Neural cell (in vitro differentiated cells): Measurements from ENCODE around the gene ARID1B. TPM values are rescaled to one million over a fixed set of nuclear protein-coding genes. Genes with fewer than 3 reads are reported as not detected.

Experiments
- H2AFZ ChIP-seq: fragments of 200-600, 300-800 bp; sonication (generic), shearing (Covaris generic); 2 replicates; pipeline ENCODE4 v1.6.0; 2014; ENCODE audit warnings: low read depth, mild to moderate bottlenecking, antibody characterized with exemption, low read length, moderate library complexity
- H3F3A ChIP-seq: fragments of 200-600 bp; shearing (Covaris generic); 2 replicates; pipeline ENCODE4 v1.6.1; 2016; ENCODE audit warnings: mild to moderate bottlenecking, moderate library complexity, mixed read lengths, antibody characterized with exemption, low read length; ENCODE audit not compliant: insufficient read depth, poor library complexity, severe bottlenecking
- H3K27ac ChIP-seq: fragments of 200-600, 300-800 bp; sonication (generic), shearing (Covaris generic); 2 replicates; pipeline ENCODE4 v1.5.1; 2014; ENCODE audit warnings: mild to moderate bottlenecking, low read length, moderate library complexity
- H3K27me3 ChIP-seq: fragments of 300-800, 200-600 bp; sonication (generic), shearing (Covaris generic); 2 replicates; pipeline ENCODE4 v1.6.0; 2014; ENCODE audit warnings: mild to moderate bottlenecking, low read depth, low read length, moderate library complexity; ENCODE audit not compliant: insufficient read depth
- H3K36me3 ChIP-seq: fragments of 300-800, 200-600 bp; sonication (generic), shearing (Covaris generic); 2 replicates; pipeline ENCODE4 v1.5.1; 2014; ENCODE audit warnings: mild to moderate bottlenecking, antibody characterized with exemption, low read length, moderate library complexity; ENCODE audit not compliant: insufficient read depth
- H3K4me2 ChIP-seq: fragments of 300-800, 200-600 bp; sonication (generic), shearing (Covaris generic); 2 replicates; pipeline ENCODE4 v1.6.0; 2014; ENCODE audit warnings: mild to moderate bottlenecking, low read length
- H3K4me3 ChIP-seq: fragments of 300-800, 200-600 bp; sonication (generic), shearing (Covaris generic); 2 replicates; pipeline ENCODE4 v1.5.1; 2014; ENCODE audit warnings: mild to moderate bottlenecking, low read length, moderate library complexity
- H3K79me2 ChIP-seq: fragments of 200-600 bp; shearing (Covaris generic); replicated peaks from 2 replicates; pipeline ENCODE4 v1.6.0; 2014; ENCODE audit warnings: mild to moderate bottlenecking, low read length, moderate library complexity; ENCODE audit not compliant: insufficient read depth
- H3K9ac ChIP-seq: fragments of 300-800, 200-600 bp; sonication (generic), shearing (Covaris generic); 2 replicates; pipeline ENCODE4 v1.6.1; 2016; ENCODE audit warnings: mild to moderate bottlenecking, low read length, mixed read lengths
- H3K9me2 ChIP-seq: fragments of 200-600 bp; shearing (Covaris generic); 2 replicates; pipeline ENCODE4 v1.6.1; 2016; ENCODE audit warnings: mild to moderate bottlenecking, low read length, mixed read lengths; ENCODE audit not compliant: insufficient read depth
- H3K9me3 ChIP-seq: fragments of 200-600, 300-800 bp; sonication (generic), shearing (Covaris generic); 2 replicates; pipeline ENCODE4 v1.6.1; 2016; ENCODE audit warnings: mild to moderate bottlenecking, mixed run types, low read length, moderate library complexity, mixed read lengths
- H4K20me1 ChIP-seq: fragments of 200-600 bp; shearing (Covaris generic); 2 replicates; pipeline ENCODE4 v1.6.1; 2016; ENCODE audit warnings: mild to moderate bottlenecking, mixed run types; ENCODE audit not compliant: insufficient read depth
- EP300 ChIP-seq: fragments of 450-650 bp; conservative IDR thresholded peaks from 2 replicates; pipeline ENCODE4 v1.6.1; 2014; ENCODE audit warnings: antibody characterized with exemption, mild to moderate bottlenecking, moderate library complexity; ENCODE audit not compliant: poor library complexity, severe bottlenecking
- EZH2 ChIP-seq: fragments of 200-600, 300-800 bp; shearing (Covaris generic), sonication (generic); IDR thresholded peaks from 2 replicates; pipeline ENCODE4 v1.6.1; 2014; ENCODE audit warnings: antibody characterized with exemption, low read length, borderline replicate concordance, mild to moderate bottlenecking; ENCODE audit not compliant: insufficient read depth, poor library complexity, severe bottlenecking
- MXI1 ChIP-seq: fragments of 450-650 bp; conservative IDR thresholded peaks from 2 replicates; pipeline ENCODE4 v1.6.1; 2014; ENCODE audit warnings: antibody characterized with exemption, mild to moderate bottlenecking; ENCODE audit not compliant: poor library complexity, severe bottlenecking
- POLR2AphosphoS5 ChIP-seq: IDR thresholded peaks from 2 replicates; pipeline ENCODE4 v1.6.1; 2012
- RAD21 ChIP-seq: fragments of 450-650 bp; conservative IDR thresholded peaks from 2 replicates; pipeline ENCODE4 v1.6.1; 2014; ENCODE audit warnings: antibody characterized with exemption, mild to moderate bottlenecking, moderate library complexity
- SMC3 ChIP-seq: fragments of 450-650 bp; conservative IDR thresholded peaks from 2 replicates; pipeline ENCODE4 v1.6.1; 2014; ENCODE audit warnings: antibody characterized with exemption, mild to moderate bottlenecking, moderate library complexity; ENCODE audit not compliant: poor library complexity
- TAF1 ChIP-seq: IDR thresholded peaks from 2 replicates; pipeline ENCODE4 v1.6.1; 2012; ENCODE audit warnings: low read depth
- polyA plus RNA-seq: library from polyadenylated mRNA; depleted of rRNA; stranded (reverse); fragments of >200 nt; gene quantifications from 2 replicates; pipeline ENCODE4 v1.2.3, GENCODE V29; 2014
- TF ChIP-seq, protein P1 (sequence below): IDR thresholded peaks from 2 replicates; pipeline ENCODE4 v1.6.1; 2012; ENCODE audit warnings: borderline replicate concordance
- TF ChIP-seq, protein P2 (sequence below): fragments of 450-650 bp; IDR thresholded peaks from 2 replicates; pipeline ENCODE4 v1.5.1; 2014; ENCODE audit warnings: antibody characterized with exemption, mild to moderate bottlenecking, moderate library complexity; ENCODE audit not compliant: poor library complexity, severe bottlenecking

Gene ARID1B
- polyA plus RNA-seq, 1 donor from 2014 or later, result 35.0 TPM

DNA sequence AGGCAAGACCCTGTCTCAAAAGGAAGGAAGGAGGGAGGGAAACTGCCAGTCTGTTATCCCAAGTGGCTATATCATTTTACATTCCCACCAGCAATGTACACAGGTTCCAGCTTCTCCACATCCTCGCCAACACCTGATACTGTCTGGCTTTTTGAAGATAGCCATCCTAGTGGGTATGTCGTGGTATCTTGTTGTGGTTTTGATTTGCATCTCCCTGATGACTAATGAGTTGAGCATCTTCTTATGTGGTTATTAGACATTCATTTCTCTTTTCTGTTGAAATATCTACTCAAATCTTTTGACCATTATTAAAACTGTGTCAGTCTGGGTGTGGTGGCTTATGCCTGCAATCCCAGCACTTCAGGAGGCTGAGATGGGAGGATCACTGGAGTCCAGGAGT is 47.9 kb upstream of the ARID1B start:
- Histone ChIP-seq H4K20me1 (no peaks in the 10 kb centered on the region), H2AFZ (no peak overlapping the region), H3K9ac (no peak overlapping the region), H3K36me3 (no peaks in the 10 kb centered on the region), H3K9me3 (no peaks in the 10 kb centered on the region), H3K4me2 (no peak overlapping the region), H3K79me2 (no peaks in the 10 kb centered on the region), H3K4me3 (no peak overlapping the region), H3K9me2 (no peaks in the 10 kb centered on the region), H3K27ac (no peak overlapping the region), H3K27me3 (peaks cover 71% of the 10 kb centered on the region), H3F3A (no peaks in the 10 kb centered on the region)
- TF ChIP-seq RAD21 (no peak), EZH2 (no peak), SMC3 (no peak), POLR2AphosphoS5 (no peak), TAF1 (no peak), MXI1 (no peak), EP300 (no peak)
- TF ChIP-seq, protein P1, sequence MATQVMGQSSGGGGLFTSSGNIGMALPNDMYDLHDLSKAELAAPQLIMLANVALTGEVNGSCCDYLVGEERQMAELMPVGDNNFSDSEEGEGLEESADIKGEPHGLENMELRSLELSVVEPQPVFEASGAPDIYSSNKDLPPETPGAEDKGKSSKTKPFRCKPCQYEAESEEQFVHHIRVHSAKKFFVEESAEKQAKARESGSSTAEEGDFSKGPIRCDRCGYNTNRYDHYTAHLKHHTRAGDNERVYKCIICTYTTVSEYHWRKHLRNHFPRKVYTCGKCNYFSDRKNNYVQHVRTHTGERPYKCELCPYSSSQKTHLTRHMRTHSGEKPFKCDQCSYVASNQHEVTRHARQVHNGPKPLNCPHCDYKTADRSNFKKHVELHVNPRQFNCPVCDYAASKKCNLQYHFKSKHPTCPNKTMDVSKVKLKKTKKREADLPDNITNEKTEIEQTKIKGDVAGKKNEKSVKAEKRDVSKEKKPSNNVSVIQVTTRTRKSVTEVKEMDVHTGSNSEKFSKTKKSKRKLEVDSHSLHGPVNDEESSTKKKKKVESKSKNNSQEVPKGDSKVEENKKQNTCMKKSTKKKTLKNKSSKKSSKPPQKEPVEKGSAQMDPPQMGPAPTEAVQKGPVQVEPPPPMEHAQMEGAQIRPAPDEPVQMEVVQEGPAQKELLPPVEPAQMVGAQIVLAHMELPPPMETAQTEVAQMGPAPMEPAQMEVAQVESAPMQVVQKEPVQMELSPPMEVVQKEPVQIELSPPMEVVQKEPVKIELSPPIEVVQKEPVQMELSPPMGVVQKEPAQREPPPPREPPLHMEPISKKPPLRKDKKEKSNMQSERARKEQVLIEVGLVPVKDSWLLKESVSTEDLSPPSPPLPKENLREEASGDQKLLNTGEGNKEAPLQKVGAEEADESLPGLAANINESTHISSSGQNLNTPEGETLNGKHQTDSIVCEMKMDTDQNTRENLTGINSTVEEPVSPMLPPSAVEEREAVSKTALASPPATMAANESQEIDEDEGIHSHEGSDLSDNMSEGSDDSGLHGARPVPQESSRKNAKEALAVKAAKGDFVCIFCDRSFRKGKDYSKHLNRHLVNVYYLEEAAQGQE, result no peak
- TF ChIP-seq, protein P2, sequence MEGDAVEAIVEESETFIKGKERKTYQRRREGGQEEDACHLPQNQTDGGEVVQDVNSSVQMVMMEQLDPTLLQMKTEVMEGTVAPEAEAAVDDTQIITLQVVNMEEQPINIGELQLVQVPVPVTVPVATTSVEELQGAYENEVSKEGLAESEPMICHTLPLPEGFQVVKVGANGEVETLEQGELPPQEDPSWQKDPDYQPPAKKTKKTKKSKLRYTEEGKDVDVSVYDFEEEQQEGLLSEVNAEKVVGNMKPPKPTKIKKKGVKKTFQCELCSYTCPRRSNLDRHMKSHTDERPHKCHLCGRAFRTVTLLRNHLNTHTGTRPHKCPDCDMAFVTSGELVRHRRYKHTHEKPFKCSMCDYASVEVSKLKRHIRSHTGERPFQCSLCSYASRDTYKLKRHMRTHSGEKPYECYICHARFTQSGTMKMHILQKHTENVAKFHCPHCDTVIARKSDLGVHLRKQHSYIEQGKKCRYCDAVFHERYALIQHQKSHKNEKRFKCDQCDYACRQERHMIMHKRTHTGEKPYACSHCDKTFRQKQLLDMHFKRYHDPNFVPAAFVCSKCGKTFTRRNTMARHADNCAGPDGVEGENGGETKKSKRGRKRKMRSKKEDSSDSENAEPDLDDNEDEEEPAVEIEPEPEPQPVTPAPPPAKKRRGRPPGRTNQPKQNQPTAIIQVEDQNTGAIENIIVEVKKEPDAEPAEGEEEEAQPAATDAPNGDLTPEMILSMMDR, result no peak

- TF ChIP-seq MXI1 (no peak), EP300 (no peak), EZH2 (no peak), SMC3 (no peak), TAF1 (no peak), RAD21 (no peak), POLR2AphosphoS5 (no peak)
- TF ChIP-seq, protein P1, result no peak
- TF ChIP-seq, protein P2, result no peak
- H3K27me3 ChIP-seq, result peaks cover 76% of the 10 kb centered on the region
- H3F3A ChIP-seq, result no peaks in the 10 kb centered on the region
- H3K4me3 ChIP-seq, result no peak overlapping the region
- no peaks in the 10 kb centered on the region for H3K9me3 ChIP-seq
- H3K36me3 ChIP-seq, result no peaks in the 10 kb centered on the region
- H3K4me2 ChIP-seq, result no peak overlapping the region
- H3K79me2 ChIP-seq, result no peaks in the 10 kb centered on the region
- no peak overlapping the region for H3K27ac ChIP-seq
- H3K9me2 ChIP-seq, result no peaks in the 10 kb centered on the region
- no peaks in the 10 kb centered on the region for H4K20me1 ChIP-seq
- no peak overlapping the region for H3K9ac ChIP-seq
- no peak overlapping the region for H2AFZ ChIP-seq
Measured at GRCh38 chr6:156731396-156731795, 45.8 kb upstream of the ARID1B start.
